Muscle layer of duodenum (tissue), 2 donors: ENCODE measurements around the gene GPR78.
A peak's percentile ranks its signal among the peaks of the same experiment; 100 is the strongest.

Source experiments
- H3K27ac ChIP-seq: one replicate; pipeline ENCODE4 v1.7.0; 2013; ENCODE audit warnings: mild to moderate bottlenecking, low read length
- H3K27me3 ChIP-seq: one replicate; pipeline ENCODE4 v1.7.0; 2013; ENCODE audit warnings: low read depth, mild to moderate bottlenecking, control low read depth, low read length
- H3K36me3 ChIP-seq, 2 donors: one replicate each; pipeline ENCODE4 v1.7.0; 2013; ENCODE audit warnings: low read length in 2 of 2, control low read depth in 1 of 2, mild to moderate bottlenecking in 1 of 2; ENCODE audit not compliant: insufficient read depth in 2 of 2, control insufficient read depth in 1 of 2
- H3K4me1 ChIP-seq, 2 donors: one replicate each; pipeline ENCODE4 v1.7.0; 2013; ENCODE audit warnings: low read length in 2 of 2, mild to moderate bottlenecking in 2 of 2, control low read depth in 1 of 2, moderate library complexity in 1 of 2; ENCODE audit not compliant: insufficient read depth in 2 of 2, control insufficient read depth in 1 of 2
- H3K4me3 ChIP-seq, 2 donors: one replicate each; pipeline ENCODE4 v1.7.0; 2013; ENCODE audit warnings: low read length in 2 of 2, low read depth in 1 of 2, mild to moderate bottlenecking in 1 of 2
- H3K9me3 ChIP-seq, 2 donors: one replicate each; pipeline ENCODE4 v1.7.0; 2013; ENCODE audit warnings: low read length in 2 of 2, control low read depth in 1 of 2, mild to moderate bottlenecking in 1 of 2; ENCODE audit not compliant: control insufficient read depth in 1 of 2
- donor health status: healthy.

The GPR78 gene, protein sequence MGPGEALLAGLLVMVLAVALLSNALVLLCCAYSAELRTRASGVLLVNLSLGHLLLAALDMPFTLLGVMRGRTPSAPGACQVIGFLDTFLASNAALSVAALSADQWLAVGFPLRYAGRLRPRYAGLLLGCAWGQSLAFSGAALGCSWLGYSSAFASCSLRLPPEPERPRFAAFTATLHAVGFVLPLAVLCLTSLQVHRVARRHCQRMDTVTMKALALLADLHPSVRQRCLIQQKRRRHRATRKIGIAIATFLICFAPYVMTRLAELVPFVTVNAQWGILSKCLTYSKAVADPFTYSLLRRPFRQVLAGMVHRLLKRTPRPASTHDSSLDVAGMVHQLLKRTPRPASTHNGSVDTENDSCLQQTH

DNA sequence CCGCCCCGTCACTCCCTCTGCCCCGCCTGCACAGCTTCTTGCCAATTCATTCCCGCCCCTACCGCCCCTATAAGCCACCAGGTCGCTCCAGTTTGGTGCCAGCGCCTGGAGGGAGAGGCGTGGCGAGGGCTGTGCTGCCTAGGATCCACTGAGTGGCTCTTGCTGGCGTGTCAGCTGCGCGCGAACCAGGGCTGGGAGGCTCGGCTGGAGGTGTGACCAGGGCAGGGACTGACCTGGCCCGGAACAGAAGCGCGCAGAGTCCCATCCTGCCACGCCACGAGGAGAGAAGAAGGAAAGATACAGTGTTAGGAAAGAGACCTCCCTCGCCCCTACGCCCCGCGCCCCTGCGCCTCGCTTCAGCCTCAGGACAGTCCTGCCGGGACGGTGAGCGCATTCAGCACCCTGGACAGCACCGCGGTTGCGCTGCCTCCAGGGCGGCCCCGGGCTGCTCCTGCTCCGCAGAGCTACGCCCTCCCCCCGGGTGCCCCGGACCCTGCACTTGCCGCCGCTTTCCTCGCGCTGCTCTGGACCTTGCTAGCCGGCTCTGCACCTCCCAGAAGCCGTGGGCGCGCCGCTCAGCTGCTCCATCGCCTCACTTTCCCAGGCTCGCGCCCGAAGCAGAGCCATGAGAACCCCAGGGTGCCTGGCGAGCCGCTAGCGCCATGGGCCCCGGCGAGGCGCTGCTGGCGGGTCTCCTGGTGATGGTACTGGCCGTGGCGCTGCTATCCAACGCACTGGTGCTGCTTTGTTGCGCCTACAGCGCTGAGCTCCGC is at the start of gene GPR78:
Gene GPR78, plus strand, starts transcription at position 72 of the 773 bp plus-strand sequence. Its CDS starts 591 bp downstream, at position 663.
- no peaks in the 10 kb centered on the region for H3K4me1 ChIP-seq
- no peak within 1 kb of the TSS for H3K4me3 ChIP-seq
- H3K27ac ChIP-seq = no peak within 1 kb of the TSS
- no peaks in the 10 kb centered on the region for H3K9me3 ChIP-seq
- peaks cover 7% of the 10 kb centered on the region for H3K27me3 ChIP-seq
- no peaks in the 10 kb centered on the region for H3K36me3 ChIP-seq

DNA sequence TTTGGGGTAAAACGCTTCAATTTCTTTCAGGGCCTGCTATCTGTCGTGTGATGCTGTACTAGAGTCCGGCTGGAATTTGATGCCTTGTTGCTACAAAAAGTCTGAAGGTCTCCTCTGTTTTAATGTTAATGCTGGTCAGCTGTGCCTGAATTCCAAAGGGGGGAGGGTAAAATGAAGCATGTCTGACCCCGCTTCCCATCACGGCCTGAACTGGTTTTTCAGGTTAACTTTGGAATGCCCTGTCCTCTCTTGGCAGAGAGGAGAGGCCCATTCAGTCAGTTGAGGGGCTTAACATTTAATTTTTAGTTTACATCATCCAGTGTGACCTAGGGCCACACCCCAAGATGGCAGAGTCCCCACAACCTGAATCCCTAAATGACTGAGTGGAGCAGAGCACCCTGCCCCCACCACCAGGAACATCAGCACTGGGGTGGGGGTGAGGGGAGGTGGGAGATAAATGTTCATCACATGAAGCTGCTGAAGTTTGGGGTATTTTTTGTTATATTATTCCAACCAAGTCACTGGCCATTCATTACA is 47.9 kb upstream of the GPR78 start:
- Histone ChIP-seq H3K4me1 (peaks cover 0 to 20% of the 10 kb centered on the region in 2 donors), H3K9me3 (no peaks in the 10 kb centered on the region), H3K27me3 (no peaks in the 10 kb centered on the region), H3K4me3 (no peak overlapping the region), H3K36me3 (no peaks in the 10 kb centered on the region), H3K27ac (no peak overlapping the region)

DNA sequence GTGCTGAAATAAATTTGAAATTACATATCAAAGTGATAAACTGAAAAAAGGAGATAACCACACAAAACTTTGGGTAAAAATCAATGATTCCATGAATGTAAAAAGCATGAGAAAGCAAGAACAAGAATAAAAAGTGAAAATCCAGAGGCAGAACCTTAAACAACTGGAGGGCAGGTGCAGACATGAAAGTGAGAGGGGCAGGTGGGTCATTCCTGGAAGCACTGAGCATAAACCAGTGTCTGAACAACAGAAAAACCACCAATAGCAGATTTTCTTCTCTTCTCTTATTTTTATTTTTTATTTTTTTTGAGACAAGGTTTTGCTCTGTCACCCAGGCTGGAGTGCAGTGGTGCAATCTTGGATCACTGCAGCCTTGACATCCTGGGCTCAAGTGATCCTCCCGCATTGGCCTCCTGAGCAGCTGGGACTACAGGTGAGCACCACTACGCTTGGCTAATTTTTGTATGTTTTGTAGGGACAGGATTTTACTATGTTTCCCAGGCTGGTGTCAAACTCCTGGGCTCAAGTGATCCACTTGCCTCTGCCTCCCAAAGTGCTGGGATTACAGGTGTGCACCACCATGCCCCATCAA is 46.8 kb upstream of the GPR78 start:
- H3K9me3 ChIP-seq = no peaks in the 10 kb centered on the region
- H3K36me3 ChIP-seq = no peaks in the 10 kb centered on the region
- no peak overlapping the region for H3K27ac ChIP-seq
- no peaks in the 10 kb centered on the region for H3K27me3 ChIP-seq
- H3K4me1 ChIP-seq = peaks cover 0 to 22% of the 10 kb centered on the region in 2 donors
- no peak overlapping the region for H3K4me3 ChIP-seq

DNA sequence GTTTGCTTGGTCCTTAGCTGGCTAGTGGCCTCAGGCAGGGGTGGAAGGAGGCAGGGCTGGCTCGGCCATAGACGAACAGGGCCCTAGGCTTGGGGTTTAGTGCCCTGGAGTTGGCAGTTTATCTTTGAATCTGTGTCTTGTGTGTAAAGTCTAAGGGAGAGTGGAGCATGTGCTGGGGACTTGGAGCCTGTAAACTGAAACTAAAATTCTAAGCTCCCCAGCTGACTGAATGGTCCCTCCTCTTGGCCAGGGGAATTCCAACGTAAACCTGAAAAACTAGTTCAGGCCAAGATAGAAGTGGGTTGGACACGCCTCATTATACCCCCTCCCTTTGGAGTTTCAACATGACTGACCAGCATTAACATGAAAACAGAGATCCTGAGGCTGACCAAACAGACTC is 46.1 kb upstream of the GPR78 start:
- H3K4me3 ChIP-seq = peak overlapping the region in 1 of 2 donors; percentile 26
- no peaks in the 10 kb centered on the region for H3K9me3 ChIP-seq
- H3K27me3 ChIP-seq = no peaks in the 10 kb centered on the region
- H3K4me1 ChIP-seq = peaks cover 0 to 22% of the 10 kb centered on the region in 2 donors
- H3K36me3 ChIP-seq = no peaks in the 10 kb centered on the region
- peak overlapping the region; percentile 78 for H3K27ac ChIP-seq

DNA sequence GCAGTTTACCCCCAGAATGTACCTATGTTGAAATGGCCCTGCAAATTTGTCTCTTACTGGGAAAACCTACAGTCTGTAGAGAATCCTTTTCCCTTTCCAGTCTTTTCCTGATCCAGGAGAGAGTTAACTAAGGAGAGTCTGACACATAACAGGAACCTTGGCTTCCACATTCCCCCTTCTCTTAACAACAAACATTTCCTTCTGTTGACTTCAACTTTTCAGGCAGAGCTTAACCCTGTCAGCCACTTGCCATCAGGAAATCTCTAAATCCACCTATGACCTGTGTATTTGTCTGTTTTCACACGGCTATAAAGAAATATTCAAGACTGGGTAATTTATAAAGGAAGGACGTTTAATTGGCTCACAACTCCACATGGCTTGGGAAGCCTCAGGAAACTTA is 45.6 kb upstream of the GPR78 start:
- Histone ChIP-seq H3K4me1 (peaks cover 0 to 22% of the 10 kb centered on the region in 2 donors), H3K27ac (peak overlapping the region; percentile 78), H3K4me3 (peak overlapping the region in 1 of 2 donors; percentile 26), H3K9me3 (no peaks in the 10 kb centered on the region), H3K27me3 (no peaks in the 10 kb centered on the region), H3K36me3 (no peaks in the 10 kb centered on the region)

DNA sequence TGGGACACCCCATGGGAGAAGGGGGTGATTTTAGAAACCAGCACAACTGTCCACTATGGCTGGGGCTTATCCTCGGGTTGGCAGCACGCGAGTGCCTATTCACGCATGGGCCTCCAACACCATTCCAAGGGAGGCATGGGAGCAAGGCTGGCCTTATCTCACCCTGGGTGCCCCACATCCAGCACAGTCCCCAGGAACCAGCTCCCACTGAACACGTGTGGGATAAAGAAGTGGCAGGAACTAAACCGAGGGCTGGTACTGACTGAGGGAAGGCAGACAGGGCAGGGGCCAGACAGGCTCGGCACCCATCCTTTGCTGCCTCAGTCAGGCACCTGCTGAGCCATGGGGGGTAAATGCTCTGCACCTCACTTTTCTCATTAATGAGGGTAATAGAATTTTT is 43.7 kb upstream of the GPR78 start:
- Histone ChIP-seq H3K27me3 (no peaks in the 10 kb centered on the region), H3K4me1 (peaks cover 0 to 22% of the 10 kb centered on the region in 2 donors), H3K9me3 (no peaks in the 10 kb centered on the region), H3K36me3 (no peaks in the 10 kb centered on the region), H3K27ac (no peak overlapping the region), H3K4me3 (no peak overlapping the region)

DNA sequence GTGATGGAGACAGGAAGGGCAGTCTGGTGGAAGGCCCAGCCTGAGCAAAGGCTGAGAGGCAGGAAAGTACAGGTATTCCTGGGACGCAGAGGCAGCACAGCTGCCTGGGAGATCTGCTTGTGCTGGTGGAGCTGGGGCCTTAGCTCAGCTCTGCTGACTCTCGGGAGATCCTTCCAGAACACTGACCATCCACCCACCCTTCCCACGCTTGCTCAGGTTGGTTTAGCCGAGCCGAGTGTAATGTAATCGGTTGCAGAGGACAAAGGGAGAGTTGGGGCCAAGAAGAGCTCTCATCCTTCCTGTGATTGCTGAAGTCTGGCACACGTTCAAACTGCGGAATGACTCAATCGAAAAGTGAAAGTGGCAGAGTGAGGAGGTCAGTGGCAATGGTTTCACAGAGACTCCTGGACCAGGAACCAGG is 43.1 kb upstream of the GPR78 start:
- Histone ChIP-seq H3K4me3 (no peak overlapping the region), H3K9me3 (no peaks in the 10 kb centered on the region), H3K27ac (no peak overlapping the region), H3K27me3 (no peaks in the 10 kb centered on the region), H3K4me1 (peaks cover 0 to 22% of the 10 kb centered on the region in 2 donors), H3K36me3 (no peaks in the 10 kb centered on the region)

DNA sequence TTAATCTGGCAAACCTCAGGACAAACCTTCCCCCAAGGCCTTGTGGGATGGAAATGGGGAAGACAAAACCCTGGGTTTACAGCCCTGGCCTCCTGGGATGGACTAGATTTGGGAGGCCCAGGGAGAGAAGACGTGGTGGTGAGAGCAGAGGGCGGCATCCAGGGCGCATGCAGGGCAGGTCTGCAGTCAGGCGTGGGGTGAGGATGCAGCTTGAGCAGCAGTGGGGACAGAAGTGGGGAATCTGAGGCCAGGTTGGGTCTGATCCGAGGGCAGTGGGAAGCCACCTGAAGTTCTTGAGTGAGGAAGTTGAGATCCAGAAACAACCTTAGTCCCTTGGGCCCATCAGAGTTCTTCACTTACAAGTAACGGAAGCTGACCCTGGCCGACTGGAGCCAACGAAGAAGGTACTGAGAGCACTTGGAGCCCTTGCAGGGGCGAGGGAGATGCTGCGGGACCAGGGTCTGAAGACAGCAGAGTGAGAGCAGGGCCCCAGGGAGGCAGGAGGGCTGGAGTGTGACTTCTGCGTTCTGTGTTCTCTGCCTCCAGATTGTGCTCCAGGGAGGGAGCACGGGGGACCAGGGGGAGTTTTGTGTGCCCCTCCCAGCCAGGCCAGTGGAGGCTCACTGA is 42.0 kb upstream of the GPR78 start:
- no peak overlapping the region for H3K27ac ChIP-seq
- no peak overlapping the region for H3K4me3 ChIP-seq
- peaks cover 0 to 22% of the 10 kb centered on the region in 2 donors for H3K4me1 ChIP-seq
- H3K9me3 ChIP-seq = no peaks in the 10 kb centered on the region
- no peaks in the 10 kb centered on the region for H3K36me3 ChIP-seq
- H3K27me3 ChIP-seq = no peaks in the 10 kb centered on the region

DNA sequence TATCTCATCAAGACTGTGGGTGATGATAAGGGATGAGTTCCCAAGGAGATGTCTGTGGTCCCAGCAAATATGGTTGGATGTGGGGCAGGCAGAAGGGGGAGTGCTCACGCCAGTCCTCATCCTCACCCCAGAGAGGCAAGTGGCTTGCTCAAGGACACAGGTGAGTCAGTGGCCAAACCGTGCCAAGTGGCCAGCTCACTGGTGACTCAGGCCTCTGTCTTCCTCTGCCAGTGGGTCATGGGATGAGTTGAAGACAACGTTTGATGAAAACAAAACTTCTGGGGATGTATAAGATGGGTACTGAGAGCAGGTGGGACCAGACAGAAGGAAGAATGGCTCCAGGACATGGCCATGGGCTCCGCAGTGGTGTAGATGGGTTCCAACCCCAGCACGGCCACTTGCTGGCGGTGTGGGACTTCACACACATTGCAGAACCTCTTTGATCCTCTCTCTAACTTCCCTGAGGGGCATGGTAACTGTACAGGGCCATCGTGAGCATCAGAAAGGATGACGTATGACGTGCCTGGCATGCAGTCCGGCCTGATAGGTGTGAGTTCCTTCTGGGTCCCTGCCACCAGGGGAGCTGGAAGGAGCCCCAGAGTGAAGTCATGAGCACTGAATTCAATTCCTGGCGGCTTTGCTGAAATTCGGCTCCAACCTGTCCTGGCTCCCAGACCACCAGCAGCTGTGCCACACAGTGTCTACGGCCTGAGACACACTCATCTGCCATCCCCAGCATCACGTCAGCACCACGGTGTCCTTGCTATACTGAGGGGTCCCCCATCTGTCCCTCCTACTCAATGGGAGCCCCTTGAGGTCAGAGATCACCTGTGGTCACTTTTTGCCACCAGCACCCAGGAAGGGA is 41.3 kb upstream of the GPR78 start:
- H3K27me3 ChIP-seq = no peaks in the 10 kb centered on the region
- H3K9me3 ChIP-seq = no peaks in the 10 kb centered on the region
- H3K27ac ChIP-seq = no peak overlapping the region
- H3K4me1 ChIP-seq = peaks cover 0 to 22% of the 10 kb centered on the region in 2 donors
- no peak overlapping the region for H3K4me3 ChIP-seq
- no peaks in the 10 kb centered on the region for H3K36me3 ChIP-seq

DNA sequence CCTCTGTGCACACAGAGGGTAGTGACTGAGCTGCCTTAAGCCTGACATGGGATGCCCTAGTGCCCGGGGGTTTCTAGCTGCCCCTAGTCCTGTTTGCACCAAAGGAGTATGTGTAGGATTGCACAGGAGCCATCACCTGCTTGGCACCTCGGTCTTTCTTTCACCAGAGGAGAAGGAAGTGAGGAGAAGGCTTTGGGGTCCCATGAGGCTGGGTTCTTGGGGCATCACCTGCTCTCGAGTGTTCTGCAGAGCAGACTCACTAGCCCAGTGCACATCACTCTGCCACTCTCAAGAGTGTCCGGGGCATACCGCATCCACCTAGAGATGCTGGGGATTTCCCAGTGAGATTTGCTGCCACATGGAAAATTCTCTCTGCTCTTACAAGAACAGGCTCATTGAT is 40.5 kb upstream of the GPR78 start:
- Histone ChIP-seq H3K4me1 (peaks cover 0 to 22% of the 10 kb centered on the region in 2 donors), H3K4me3 (no peak overlapping the region), H3K9me3 (no peaks in the 10 kb centered on the region), H3K27me3 (no peaks in the 10 kb centered on the region), H3K27ac (no peak overlapping the region), H3K36me3 (no peaks in the 10 kb centered on the region)
